Brain pericyte (primary cell): ENCODE data around the gene TMEM185A.
"Not testable (repeated sequence)": the region's sequence is repeated elsewhere in the genome, so short reads cannot be mapped to it uniquely, and the experiment has no call there.

Source experiments
- DNase-seq: peaks from one replicate; pipeline ENCODE4 v3.0.0-alpha.2; 2012; ENCODE audit warnings: low read depth, low spot score

Gene TMEM185A

GRCh38 chrX:149551939-149552248 lies 79.7 kb downstream of the TMEM185A start:
- not testable (repeated sequence) for DNase-seq

GRCh38 chrX:149551245-149551938 lies 80.2 kb downstream of the TMEM185A start:
- not testable (repeated sequence) for DNase-seq

GRCh38 chrX:149550454-149550853 lies 81.1 kb downstream of the TMEM185A start:
- not testable (repeated sequence) for DNase-seq

GRCh38 chrX:149549701-149550100 lies 81.9 kb downstream of the TMEM185A start, which contains the start of gene HSFX3:
TSS of gene HSFX3 (minus strand) at chrX:149549924. CDS start at chrX:149549852, 72 bp downstream.
- not testable (repeated sequence) for DNase-seq

- not testable (repeated sequence) for DNase-seq
These were observed 83.8 kb downstream of the TMEM185A start for GRCh38 chrX:149547782-149548181.

- not testable (repeated sequence) for DNase-seq
These were observed 84.6 kb downstream of the TMEM185A start for GRCh38 chrX:149546962-149547361.
